Measurements from ENCODE around the gene ZFAND3.

Gene ZFAND3

DNA sequence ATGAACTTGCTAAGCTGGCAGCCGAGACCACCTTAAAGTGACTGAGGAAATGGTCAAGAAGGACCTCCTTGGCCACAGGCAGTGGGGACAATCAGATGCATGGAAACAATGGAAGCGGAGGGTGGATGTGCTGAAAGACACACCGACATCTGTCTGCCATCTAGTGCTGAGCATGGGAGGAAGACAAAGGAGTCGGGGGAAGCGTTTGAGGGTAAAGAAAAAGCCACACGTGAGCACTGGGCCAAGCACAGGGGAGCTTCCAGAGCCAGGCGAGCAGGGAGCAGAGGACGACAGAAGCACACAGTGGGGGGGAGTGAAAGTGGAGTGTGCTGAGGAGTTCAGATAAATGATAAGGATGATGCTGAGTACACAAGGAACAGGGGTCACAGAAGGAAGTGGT lies 367.8 kb downstream of the ZFAND3 start:
- no peak for DNase-seq (ENCODE audit: low spot score)

DNA sequence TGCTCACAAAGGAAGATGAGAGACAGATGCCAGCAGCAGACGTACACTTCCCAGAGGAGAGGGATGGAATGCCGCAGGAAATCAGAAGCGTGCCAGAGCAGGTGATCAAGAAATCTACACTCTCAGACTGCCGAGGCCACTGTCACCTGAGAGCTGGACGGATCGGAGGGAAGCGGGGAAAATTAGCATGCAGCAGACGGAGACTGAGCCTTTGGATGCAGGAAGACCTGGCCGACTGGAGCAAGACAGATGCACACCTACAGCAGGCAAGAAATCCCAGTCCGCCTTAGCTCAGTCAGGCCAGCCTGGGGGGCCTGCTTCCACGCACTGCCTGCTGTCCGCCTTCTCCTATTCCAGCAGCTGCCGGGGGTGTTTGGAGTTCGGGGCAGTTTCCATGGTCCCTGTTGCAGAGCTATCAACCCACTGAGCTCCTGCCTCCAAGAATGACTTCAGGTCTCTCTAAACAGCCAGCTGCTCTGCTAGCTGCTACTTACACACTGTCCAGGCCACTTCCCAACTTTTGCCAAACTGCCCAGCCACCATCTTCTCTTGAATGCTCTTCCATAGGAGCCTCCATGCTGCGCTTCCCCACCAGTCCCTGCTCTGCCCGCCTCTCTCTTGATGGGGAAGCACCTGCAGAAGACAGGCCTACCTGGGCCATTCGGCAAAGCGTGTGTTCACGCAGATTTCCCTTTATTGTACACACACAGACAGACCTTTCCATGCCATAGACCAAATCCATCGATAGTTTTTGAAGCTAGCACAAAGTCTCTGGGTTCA lies 368.5 kb downstream of the ZFAND3 start:
- no peak for DNase-seq (ENCODE audit: low spot score)

DNA sequence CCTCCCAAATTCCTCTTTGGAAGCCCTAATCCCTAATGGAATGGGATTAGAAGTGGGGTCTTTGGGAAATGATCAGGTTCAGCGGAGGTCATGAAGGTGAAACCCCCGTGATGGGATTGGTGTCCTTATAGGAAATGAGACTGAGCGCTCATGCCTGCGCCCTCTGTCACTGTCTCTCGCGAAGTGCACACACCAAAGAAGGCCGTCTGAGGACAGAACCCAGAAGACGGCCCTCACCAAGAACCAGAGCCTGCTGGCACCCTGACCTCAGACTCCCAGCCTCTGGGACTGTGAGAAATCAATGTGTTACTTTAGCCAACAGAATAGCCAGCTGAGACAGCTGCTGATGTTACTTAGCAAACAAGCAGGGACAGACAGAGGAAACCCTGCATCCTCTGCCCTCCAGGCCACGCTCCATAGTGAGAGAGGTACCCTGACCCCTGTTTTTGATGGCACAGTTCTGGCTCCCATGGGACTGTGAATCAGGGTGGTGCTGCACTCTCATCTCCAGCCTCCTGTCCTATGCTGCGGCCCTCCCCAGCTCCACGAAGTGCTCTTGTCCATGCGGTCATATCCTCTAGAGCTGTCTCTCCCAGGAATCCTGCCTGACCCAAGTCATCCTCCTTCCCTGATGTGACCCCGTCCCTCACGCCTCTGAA lies 369.3 kb downstream of the ZFAND3 start:
- no peak for DNase-seq (ENCODE audit: low spot score)

DNA sequence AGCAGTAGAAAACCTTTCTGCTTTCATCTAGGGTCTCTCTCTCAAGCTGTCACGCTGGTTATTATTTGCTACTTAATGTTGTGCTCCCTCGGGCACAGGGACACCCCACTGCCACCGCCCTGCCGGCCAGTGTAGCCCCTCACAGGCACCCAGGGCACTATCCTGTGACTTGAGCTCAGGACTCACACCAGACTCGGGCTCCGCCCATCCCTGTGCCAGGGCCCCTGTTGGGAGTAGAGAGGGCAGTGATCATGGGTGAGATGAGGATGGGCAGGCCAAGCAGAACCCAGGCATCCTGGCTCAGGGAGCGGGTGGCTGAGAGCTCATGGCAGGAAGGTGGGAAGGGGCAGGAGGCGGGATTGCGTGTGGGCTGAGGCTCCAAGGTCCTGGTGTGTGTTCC lies 371.9 kb downstream of the ZFAND3 start:
- no peak for DNase-seq (ENCODE audit: low spot score)

- no peak for DNase-seq (ENCODE audit: low spot score)
Observed at GRCh38 chr6:38192011-38192410, 372.5 kb downstream of the ZFAND3 start.

DNA sequence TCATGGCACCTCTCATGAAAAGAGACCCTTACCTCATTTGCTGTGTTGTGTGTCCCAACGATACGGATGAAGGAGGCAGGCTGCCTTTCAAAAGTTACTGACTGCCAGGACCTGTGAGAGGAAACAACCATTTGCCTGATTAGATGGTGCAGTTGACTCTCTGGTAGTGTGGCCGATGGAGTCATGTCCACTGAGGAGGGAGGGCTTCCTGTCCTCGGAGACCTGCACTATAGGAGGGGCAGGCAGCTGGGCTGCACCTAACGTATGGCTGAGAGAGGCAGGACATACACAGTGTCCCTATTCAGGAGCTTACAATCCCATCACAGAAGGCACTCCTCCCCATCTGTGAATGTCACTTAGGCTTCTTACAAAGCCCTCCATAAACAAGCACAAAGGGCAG lies 373.0 kb downstream of the ZFAND3 start:
- no peak for DNase-seq (ENCODE audit: low spot score)

DNA sequence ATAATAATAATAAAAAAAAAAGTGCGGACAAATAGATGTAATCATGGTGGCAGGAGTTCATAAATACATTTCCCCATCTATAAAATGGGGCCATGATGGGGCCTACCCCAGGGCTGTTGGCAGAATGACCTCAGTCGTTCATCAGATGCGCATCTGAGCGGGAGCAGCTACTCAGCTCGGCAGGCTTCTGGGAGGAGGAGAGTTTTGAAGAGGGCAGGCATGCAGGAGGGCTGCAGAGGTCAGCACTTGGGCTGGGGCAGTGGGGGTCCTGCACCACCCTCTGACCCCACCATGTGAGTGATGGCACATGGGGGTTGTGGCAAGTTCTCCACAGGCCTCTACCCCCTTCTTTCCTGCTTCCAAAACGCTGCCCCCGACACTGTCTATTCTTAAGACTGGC lies 373.5 kb downstream of the ZFAND3 start:
- no peak for DNase-seq (ENCODE audit: low spot score)

DNA sequence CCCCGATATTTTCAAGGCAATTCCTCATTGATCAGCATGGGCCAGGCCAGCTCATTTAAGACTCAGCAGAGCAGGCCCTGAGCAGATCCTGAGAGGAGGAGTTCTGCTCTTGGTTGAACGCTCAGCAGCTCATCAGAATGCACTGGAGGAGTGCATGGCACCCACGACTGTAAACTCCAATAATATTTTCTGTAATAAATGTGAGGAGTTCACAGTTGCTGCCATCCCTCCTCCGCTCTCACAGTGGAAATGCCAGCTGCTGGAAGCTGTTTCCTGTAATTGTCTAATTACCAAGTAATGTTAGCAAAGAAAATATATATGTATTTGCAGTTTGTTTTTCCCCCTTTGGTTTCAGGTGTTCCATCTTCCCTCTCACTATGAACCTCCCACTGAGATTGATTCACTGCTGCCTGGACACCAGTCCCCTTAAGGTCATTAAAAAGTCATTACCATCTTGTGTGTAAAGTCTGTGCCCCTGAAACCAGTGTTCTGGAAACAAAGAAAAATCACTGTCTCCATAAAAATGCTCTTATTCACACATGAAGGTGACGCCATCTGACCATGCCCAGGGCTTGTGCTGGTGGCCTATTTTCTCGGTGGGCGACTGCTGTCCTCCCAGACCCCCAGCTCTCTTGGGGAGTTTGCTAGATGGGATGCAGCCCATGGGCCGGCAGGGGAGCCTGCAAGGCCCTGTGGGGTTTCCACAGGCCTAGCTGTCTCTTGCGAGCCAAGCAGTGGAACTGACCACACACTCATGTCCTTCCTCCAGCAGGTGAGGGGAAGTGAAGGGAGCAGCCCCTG lies 374.2 kb downstream of the ZFAND3 start:
- DNase-seq (ENCODE audit: low spot score), result no peak

GRCh38 chr6:38194282-38194572 lies 374.7 kb downstream of the ZFAND3 start:
- DNase-seq (ENCODE audit: low spot score), result no peak

DNA sequence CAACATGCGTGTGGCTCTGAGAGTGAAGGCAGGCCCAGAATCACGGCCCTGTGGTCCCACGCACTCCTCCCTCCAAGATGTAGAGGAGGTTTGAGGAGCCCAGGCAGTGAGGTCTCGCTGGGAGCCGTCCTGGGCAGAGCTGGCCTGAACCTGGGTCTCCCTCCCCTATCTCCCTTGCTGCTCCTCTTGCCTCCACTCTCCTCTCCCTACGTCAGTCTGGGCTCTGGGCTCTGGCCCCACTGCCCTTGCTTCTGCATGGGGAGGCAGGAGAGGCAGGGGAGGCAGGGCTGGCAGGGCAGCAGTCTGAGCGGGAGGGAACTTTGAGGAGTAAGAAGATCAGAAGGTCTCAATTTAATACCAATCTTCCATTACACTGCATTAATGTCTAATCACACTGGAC lies 375.1 kb downstream of the ZFAND3 start:
- no peak for DNase-seq (ENCODE audit: low spot score)

DNA sequence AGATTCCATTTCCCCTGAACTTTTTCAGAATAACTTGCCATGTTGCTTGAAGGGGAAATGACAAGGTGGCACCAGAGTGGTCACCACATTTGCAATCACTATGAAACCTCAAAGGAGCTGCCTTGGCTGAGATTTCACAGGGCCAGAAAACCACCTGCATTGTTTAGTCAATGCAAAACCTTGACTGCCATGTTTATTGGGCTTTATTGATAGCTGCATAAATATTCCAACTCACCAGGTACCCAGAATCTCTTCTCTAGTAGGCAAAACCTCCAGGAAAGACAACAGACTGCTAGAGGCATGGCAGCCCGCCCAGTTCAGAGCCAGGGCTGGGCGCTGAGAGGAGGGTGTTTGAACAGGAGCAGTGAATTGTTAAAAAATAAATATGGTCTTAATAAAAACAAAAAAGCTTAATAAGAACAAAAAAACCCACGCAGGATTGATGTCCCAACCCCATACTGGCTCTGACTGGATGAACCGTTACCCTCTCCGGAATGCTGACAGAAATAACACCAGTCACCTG lies 375.6 kb downstream of the ZFAND3 start:
- no peak for DNase-seq (ENCODE audit: low spot score)

DNA sequence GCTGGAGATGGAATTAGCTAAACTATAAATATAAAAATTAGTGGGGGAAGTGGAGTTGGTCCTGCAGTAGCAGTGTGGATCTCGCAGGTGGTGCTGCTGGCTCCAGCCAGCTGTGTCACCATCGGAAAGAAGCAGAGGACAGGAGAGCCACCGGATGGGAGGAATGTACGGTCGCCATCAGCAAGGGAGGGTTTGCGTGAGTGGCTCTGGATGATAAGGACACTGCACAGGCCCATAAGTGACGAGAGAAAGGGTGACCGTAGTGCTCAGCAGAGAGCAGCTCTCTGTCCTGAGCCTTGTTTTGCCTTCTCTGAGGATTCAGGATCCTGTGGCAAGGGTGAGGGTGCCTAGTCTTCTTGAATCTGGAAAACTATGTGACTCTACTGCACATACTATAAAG lies 378.7 kb downstream of the ZFAND3 start:
- DNase-seq (ENCODE audit: low spot score), result no peak
